Neural progenitor cell (in vitro differentiated cells): ENCODE measurements around the gene SYDE1. TPM values are rescaled to one million over a fixed set of nuclear protein-coding genes. Genes with fewer than 3 reads are reported as not detected.

ENCODE experiments used
- DNase-seq: peaks from one replicate; pipeline ENCODE4 v3.0.0-alpha.2; 2016; ENCODE audit warnings: low spot score
- H2AFZ ChIP-seq: fragments of 200-600 bp; sonication (generic); replicated peaks from 2 replicates; pipeline ENCODE4 v1.6.1; 2016; ENCODE audit warnings: antibody characterized with exemption
- H3F3A ChIP-seq: fragments of 200-600 bp; sonication (generic); 2 replicates; pipeline ENCODE4 v1.6.1; 2016; ENCODE audit warnings: antibody characterized with exemption, low read depth
- H3K27ac ChIP-seq: fragments of 200-600 bp; sonication (generic); 2 replicates; pipeline ENCODE4 v1.5.1; 2016; ENCODE audit warnings: mild to moderate bottlenecking
- H3K27me3 ChIP-seq: fragments of 200-600 bp; sonication (generic); 2 replicates; pipeline ENCODE4 v1.6.1; 2016; ENCODE audit warnings: mild to moderate bottlenecking, moderate library complexity
- H3K36me3 ChIP-seq: fragments of 200-600 bp; sonication (generic); 2 replicates; pipeline ENCODE4 v1.5.1; 2016
- H3K4me1 ChIP-seq: fragments of 200-600 bp; sonication (generic); 2 replicates; pipeline ENCODE4 v1.6.1; 2016; ENCODE audit warnings: mixed run types
- H3K4me2 ChIP-seq: fragments of 200-600 bp; sonication (generic); 2 replicates; pipeline ENCODE4 v1.6.1; 2016
- H3K4me3 ChIP-seq: fragments of 200-600 bp; sonication (generic); 2 replicates; pipeline ENCODE4 v1.5.1; 2016
- H3K79me2 ChIP-seq: fragments of 200-600 bp; sonication (generic); 2 replicates; pipeline ENCODE4 v1.6.1; 2016; ENCODE audit warnings: low read depth
- H3K9ac ChIP-seq: fragments of 200-600 bp; sonication (generic); 2 replicates; pipeline ENCODE4 v1.6.1; 2016
- H3K9me3 ChIP-seq: fragments of 200-600 bp; sonication (generic); 2 replicates; pipeline ENCODE4 v1.5.1; 2016; ENCODE audit warnings: low read depth
- H4K20me1 ChIP-seq: fragments of 200-600 bp; sonication (generic); 2 replicates; pipeline ENCODE4 v1.6.1; 2016; ENCODE audit warnings: low read depth
- H3K27ac Mint-ChIP-seq: 3 replicates; pipeline ENCODE4 v1.8.0; 2021; ENCODE audit warnings: mixed read lengths
- H3K27me3 Mint-ChIP-seq: 2 replicates; pipeline ENCODE4 v1.8.0; 2022; ENCODE audit warnings: low read depth, mild to moderate bottlenecking, inconsistent platforms, moderate library complexity, mixed read lengths; ENCODE audit not compliant: insufficient read depth
- H3K36me3 Mint-ChIP-seq: 3 replicates; pipeline ENCODE4 v1.8.0; 2021; ENCODE audit warnings: mixed read lengths
- H3K4me1 Mint-ChIP-seq: 3 replicates; pipeline ENCODE4 v1.8.0; 2021; ENCODE audit warnings: mixed read lengths
- H3K4me3 Mint-ChIP-seq: 3 replicates; pipeline ENCODE4 v1.8.0; 2021; ENCODE audit warnings: mild to moderate bottlenecking, moderate library complexity, mixed read lengths
- H3K9me3 Mint-ChIP-seq: 3 replicates; pipeline ENCODE4 v1.8.0; 2020; ENCODE audit warnings: mixed read lengths
- EZH2 ChIP-seq: fragments of 200-600 bp; sonication (generic); IDR thresholded peaks from 2 replicates; pipeline ENCODE4 v1.6.1; 2017; ENCODE audit warnings: antibody characterized with exemption, mild to moderate bottlenecking, moderate library complexity
- EZH2phosphoT487 ChIP-seq: fragments of 200-600 bp; sonication (generic); IDR thresholded peaks from 2 replicates; pipeline ENCODE4 v1.6.1; 2017; ENCODE audit warnings: antibody characterized with exemption
- total RNA-seq: library from RNA; depleted of rRNA; stranded (reverse); fragments of >200 nt; gene quantifications from 2 replicates; pipeline ENCODE4 v1.2.3, GENCODE V29; 2015; ENCODE audit warnings: low replicate concordance
- TF ChIP-seq, protein P1 (sequence below): fragments of 200-600 bp; sonication (generic); IDR thresholded peaks from 2 replicates; pipeline ENCODE4 v1.5.1; 2017; ENCODE audit warnings: antibody characterized with exemption, mild to moderate bottlenecking

Gene SYDE1
- total RNA-seq, 1 donor from 2014 or later, result 8.0 TPM

DNA sequence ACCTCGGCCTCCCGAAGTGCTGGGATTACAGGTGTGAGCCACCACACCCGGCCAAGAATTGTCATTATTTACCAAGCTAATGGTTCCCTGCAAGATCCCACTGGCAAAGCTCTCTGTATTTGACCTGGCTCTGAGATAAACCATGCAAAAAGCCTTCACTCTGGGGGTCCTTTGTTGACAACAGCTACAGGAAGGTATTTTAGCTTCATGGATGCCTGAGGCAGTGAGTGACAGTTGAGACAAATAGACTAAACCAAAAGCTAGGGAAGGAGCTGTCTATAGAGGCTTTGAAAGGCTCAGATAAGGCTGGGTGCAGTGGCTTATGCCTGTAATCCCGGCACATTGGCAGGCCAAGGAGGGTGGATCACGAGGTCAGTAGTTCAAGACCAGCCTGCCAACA lies 48.1 kb downstream of the SYDE1 start:
- no peak overlapping the region for H3K27ac Mint-ChIP-seq
- no peaks in the 10 kb centered on the region for H3K79me2 ChIP-seq
- H3K27me3 ChIP-seq, result no peaks in the 10 kb centered on the region
- no peak overlapping the region for H3K27ac ChIP-seq
- no peaks in the 10 kb centered on the region for H3K4me1 ChIP-seq
- H3K4me1 Mint-ChIP-seq, result peaks cover 2% of the 10 kb centered on the region
- no peaks in the 10 kb centered on the region for H4K20me1 ChIP-seq
- H3F3A ChIP-seq, result peaks cover 17% of the 10 kb centered on the region
- H3K4me3 ChIP-seq, result no peak overlapping the region
- no peaks in the 10 kb centered on the region for H3K9me3 ChIP-seq
- peaks cover 7% of the 10 kb centered on the region for H3K9me3 Mint-ChIP-seq
- peaks cover 16% of the 10 kb centered on the region for H3K27me3 Mint-ChIP-seq
- H3K36me3 Mint-ChIP-seq, result peaks cover 2% of the 10 kb centered on the region
- TF ChIP-seq, protein P1, sequence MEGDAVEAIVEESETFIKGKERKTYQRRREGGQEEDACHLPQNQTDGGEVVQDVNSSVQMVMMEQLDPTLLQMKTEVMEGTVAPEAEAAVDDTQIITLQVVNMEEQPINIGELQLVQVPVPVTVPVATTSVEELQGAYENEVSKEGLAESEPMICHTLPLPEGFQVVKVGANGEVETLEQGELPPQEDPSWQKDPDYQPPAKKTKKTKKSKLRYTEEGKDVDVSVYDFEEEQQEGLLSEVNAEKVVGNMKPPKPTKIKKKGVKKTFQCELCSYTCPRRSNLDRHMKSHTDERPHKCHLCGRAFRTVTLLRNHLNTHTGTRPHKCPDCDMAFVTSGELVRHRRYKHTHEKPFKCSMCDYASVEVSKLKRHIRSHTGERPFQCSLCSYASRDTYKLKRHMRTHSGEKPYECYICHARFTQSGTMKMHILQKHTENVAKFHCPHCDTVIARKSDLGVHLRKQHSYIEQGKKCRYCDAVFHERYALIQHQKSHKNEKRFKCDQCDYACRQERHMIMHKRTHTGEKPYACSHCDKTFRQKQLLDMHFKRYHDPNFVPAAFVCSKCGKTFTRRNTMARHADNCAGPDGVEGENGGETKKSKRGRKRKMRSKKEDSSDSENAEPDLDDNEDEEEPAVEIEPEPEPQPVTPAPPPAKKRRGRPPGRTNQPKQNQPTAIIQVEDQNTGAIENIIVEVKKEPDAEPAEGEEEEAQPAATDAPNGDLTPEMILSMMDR, result no peak
- no peak for TF ChIP-seq EZH2
- TF ChIP-seq EZH2phosphoT487, result no peak
- H3K9ac ChIP-seq, result no peak overlapping the region
- H2AFZ ChIP-seq, result no peak overlapping the region
- H3K36me3 ChIP-seq, result peaks cover 11% of the 10 kb centered on the region
- no peak overlapping the region for H3K4me3 Mint-ChIP-seq
- no peak for DNase-seq
- H3K4me2 ChIP-seq, result no peak overlapping the region

DNA sequence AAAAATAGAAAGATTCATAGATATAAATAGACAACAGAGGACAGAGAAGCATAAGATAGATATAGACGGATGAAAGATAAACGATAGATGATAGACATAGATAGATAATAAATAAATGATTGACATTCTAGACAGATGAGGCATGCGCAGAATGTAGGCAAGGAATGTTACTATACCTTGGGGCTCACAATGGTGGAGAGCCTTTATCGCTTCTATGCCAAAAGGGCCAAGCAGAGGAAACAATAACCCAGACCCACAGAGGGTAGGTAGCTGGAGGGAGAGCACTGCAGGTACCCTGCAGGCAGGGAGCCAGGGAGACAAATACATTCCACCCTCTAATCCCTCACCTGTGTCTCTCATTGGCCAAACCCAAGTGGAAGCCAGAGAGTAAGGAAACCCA lies 49.2 kb downstream of the SYDE1 start:
- no peaks in the 10 kb centered on the region for H3K27me3 ChIP-seq
- no peak overlapping the region for H3K27ac Mint-ChIP-seq
- no peaks in the 10 kb centered on the region for H3K9me3 ChIP-seq
- H3K4me1 ChIP-seq, result no peaks in the 10 kb centered on the region
- H3K79me2 ChIP-seq, result no peaks in the 10 kb centered on the region
- H3K27ac ChIP-seq, result no peak overlapping the region
- peaks cover 5% of the 10 kb centered on the region for H3K9me3 Mint-ChIP-seq
- no peak overlapping the region for H2AFZ ChIP-seq
- peaks cover 5% of the 10 kb centered on the region for H3K36me3 Mint-ChIP-seq
- TF ChIP-seq, protein P1, result no peak
- TF ChIP-seq EZH2, result no peak
- no peak for TF ChIP-seq EZH2phosphoT487
- H3K9ac ChIP-seq, result no peak overlapping the region
- H3K36me3 ChIP-seq, result peaks cover 15% of the 10 kb centered on the region
- no peak overlapping the region for H3K4me2 ChIP-seq
- no peak overlapping the region for H3K4me3 ChIP-seq
- no peak for DNase-seq
- H3K4me3 Mint-ChIP-seq, result no peak overlapping the region
- peaks cover 17% of the 10 kb centered on the region for H3F3A ChIP-seq
- H3K27me3 Mint-ChIP-seq, result peaks cover 11% of the 10 kb centered on the region
- no peaks in the 10 kb centered on the region for H3K4me1 Mint-ChIP-seq
- no peaks in the 10 kb centered on the region for H4K20me1 ChIP-seq

DNA sequence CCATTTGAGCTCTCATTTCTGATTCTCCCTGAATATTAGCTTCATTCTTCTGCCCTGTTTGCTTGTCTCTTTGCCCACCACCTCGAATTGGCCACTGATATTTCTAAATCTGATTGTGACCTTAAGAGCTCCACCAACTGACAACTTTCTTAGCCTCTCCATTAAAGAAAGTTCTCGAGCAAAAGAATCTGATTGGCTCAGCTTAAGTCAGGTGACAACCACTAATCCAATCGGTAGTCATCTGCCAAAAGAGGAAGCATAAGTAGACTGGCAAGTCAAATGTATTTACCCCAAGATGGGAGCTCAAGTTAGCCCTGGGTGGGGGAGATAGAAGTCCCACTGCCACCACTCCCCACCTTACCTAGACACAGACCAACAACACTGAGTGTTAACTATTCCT lies 52.0 kb downstream of the SYDE1 start:
- H3K4me3 ChIP-seq, result no peak overlapping the region
- H3K4me2 ChIP-seq, result no peak overlapping the region
- H4K20me1 ChIP-seq, result no peaks in the 10 kb centered on the region
- no peaks in the 10 kb centered on the region for H3K27me3 ChIP-seq
- H3F3A ChIP-seq, result peaks cover 23% of the 10 kb centered on the region
- H3K27ac ChIP-seq, result no peak overlapping the region
- no peaks in the 10 kb centered on the region for H3K79me2 ChIP-seq
- H2AFZ ChIP-seq, result no peak overlapping the region
- Mint-ChIP-seq H3K27me3 (peaks cover 6% of the 10 kb centered on the region), H3K36me3 (peaks cover 9% of the 10 kb centered on the region), H3K4me1 (no peaks in the 10 kb centered on the region), H3K27ac (no peak overlapping the region), H3K4me3 (no peak overlapping the region), H3K9me3 (peaks cover 5% of the 10 kb centered on the region)
- no peaks in the 10 kb centered on the region for H3K9me3 ChIP-seq
- no peak overlapping the region for H3K9ac ChIP-seq
- H3K4me1 ChIP-seq, result no peaks in the 10 kb centered on the region
- DNase-seq, result no peak
- no peak for TF ChIP-seq EZH2phosphoT487
- TF ChIP-seq EZH2, result no peak
- TF ChIP-seq, protein P1, result no peak
- H3K36me3 ChIP-seq, result peaks cover 28% of the 10 kb centered on the region
